Activated CD8-positive, alpha-beta T cell treated with anti-CD3 and anti-CD28 coated beads for 36 hours (primary cell): ENCODE results near the gene DGKZ. TPM values are rescaled to one million over a fixed set of nuclear protein-coding genes. Genes with fewer than 3 reads are reported as not detected.
A peak's percentile ranks its signal among the peaks of the same experiment; 100 is the strongest.

Experiments used
- ATAC-seq: fragments of 200-7000 bp; cut with Tn5 transposase; one replicate; pipeline ENCODE4 v1.10.0; 2021; ENCODE audit warnings: mild to moderate bottlenecking, moderate library complexity
- CTCF ChIA-PET: fragments of 350-600 bp; sonication (Branson Sonifier 250); formaldehyde crosslinking; loops from one replicate; lab custom pipeline; 2021; ENCODE audit warnings: antibody characterized with exemption; lab: Charles Lee
- POLR2A ChIA-PET: fragments of 350-600 bp; sonication (Branson Sonifier 250); formaldehyde crosslinking; loops from one replicate; lab custom pipeline; 2021; ENCODE audit warnings: antibody characterized with exemption; lab: Charles Lee
- DNase-seq: peaks from one replicate; pipeline ENCODE4 v3.0.0-alpha.2; 2020
- H3K27ac Mint-ChIP-seq: one replicate; pipeline ENCODE4 v1.8.0; 2021; ENCODE audit warnings: mild to moderate bottlenecking, mixed read lengths
- H3K27me3 Mint-ChIP-seq: one replicate; pipeline ENCODE4 v1.8.0; 2021; ENCODE audit warnings: mixed read lengths
- H3K36me3 Mint-ChIP-seq: one replicate; pipeline ENCODE4 v1.8.0; 2021; ENCODE audit warnings: low read depth, mixed read lengths
- H3K4me1 Mint-ChIP-seq: one replicate; pipeline ENCODE4 v1.8.0; 2021; ENCODE audit warnings: low read depth, mixed read lengths
- H3K4me3 Mint-ChIP-seq: one replicate; pipeline ENCODE4 v1.8.0; 2021; ENCODE audit warnings: mild to moderate bottlenecking, moderate library complexity, mixed read lengths
- H3K9me3 Mint-ChIP-seq: one replicate; pipeline ENCODE4 v1.8.0; 2021; ENCODE audit warnings: mixed read lengths
- intact Hi-C: fragments of 100-400 bp; cut with micrococcal nuclease; formaldehyde crosslinking; loops from one replicate; pipeline ENCODE4 v1.10.0; 2022
- total RNA-seq, 2 experiments: library from RNA; stranded (reverse); gene quantifications; one replicate each; pipeline ENCODE4 v1.2.3, GENCODE V29; 2021
- TF ChIP-seq, protein P1 (sequence below): fragments of 200-600 bp; IDR thresholded peaks from one replicate; pipeline ENCODE4 v1.8.0; 2022; ENCODE audit warnings: antibody characterized with exemption, mild to moderate bottlenecking

Gene DGKZ
- total RNA-seq, 2 experiments from 2014 or later: 94.4 to 94.9 TPM

DNA sequence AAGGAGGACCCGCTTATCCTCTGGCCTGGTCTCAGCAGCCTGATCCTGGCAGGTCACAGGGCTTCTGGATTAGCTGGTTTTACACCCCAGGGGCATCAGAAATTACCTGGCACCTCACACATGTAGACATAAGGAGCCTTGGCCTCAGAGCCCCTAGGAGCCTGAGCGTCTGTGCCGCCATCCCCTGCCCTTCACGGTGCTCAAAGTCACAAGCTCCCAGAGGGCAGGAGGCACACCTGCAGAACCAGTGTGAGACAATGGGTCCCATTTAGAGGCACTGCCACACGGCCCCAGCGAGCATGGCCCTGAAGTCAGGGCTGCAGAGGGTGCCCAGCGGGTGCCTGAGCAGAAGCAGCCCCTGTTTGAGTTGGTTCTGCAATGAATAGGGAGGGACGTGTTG is 3.9 kb downstream of the DGKZ start:
- TF ChIP-seq, protein P1, sequence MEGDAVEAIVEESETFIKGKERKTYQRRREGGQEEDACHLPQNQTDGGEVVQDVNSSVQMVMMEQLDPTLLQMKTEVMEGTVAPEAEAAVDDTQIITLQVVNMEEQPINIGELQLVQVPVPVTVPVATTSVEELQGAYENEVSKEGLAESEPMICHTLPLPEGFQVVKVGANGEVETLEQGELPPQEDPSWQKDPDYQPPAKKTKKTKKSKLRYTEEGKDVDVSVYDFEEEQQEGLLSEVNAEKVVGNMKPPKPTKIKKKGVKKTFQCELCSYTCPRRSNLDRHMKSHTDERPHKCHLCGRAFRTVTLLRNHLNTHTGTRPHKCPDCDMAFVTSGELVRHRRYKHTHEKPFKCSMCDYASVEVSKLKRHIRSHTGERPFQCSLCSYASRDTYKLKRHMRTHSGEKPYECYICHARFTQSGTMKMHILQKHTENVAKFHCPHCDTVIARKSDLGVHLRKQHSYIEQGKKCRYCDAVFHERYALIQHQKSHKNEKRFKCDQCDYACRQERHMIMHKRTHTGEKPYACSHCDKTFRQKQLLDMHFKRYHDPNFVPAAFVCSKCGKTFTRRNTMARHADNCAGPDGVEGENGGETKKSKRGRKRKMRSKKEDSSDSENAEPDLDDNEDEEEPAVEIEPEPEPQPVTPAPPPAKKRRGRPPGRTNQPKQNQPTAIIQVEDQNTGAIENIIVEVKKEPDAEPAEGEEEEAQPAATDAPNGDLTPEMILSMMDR: no peak
- H3K4me1 Mint-ChIP-seq: peaks cover 75% of the 10 kb centered on the region
- peak overlapping the region; percentile 89 for H3K27ac Mint-ChIP-seq
- ChIA-PET CTCF (interaction anchor here (0.9 to 20.2 kb wide), 11 partner anchors 12 to 235 kb away, joined by 3 to 480 read pairs (median 17); partner anchors contain the start of gene CHRM4), POLR2A (interaction anchor here (0.8 to 8.2 kb wide), 5 partner anchors 13 to 1192 kb away, joined by 3 to 135 read pairs (median 3); partner anchors contain the start of gene CHRM4)
- no peak for DNase-seq
- peaks cover 12% of the 10 kb centered on the region for H3K36me3 Mint-ChIP-seq
- H3K27me3 Mint-ChIP-seq: no peaks in the 10 kb centered on the region
- intact Hi-C loops: no loop called here
- peak overlapping the region; percentile 78 for H3K4me3 Mint-ChIP-seq
- no peaks in the 10 kb centered on the region for H3K9me3 Mint-ChIP-seq
- ATAC-seq: no peak

- TF ChIP-seq, protein P1: no peak
- H3K4me3 Mint-ChIP-seq: peak overlapping the region; percentile 78
- peaks cover 16% of the 10 kb centered on the region for H3K36me3 Mint-ChIP-seq
- peak overlapping the region; percentile 89 for H3K27ac Mint-ChIP-seq
- DNase-seq (no peak), ATAC-seq (no peak)
- H3K4me1 Mint-ChIP-seq: peaks cover 75% of the 10 kb centered on the region
- ChIA-PET POLR2A (interaction anchor here (0.9 to 8.2 kb wide), 4 partner anchors 13 to 1192 kb away, joined by 3 to 135 read pairs (median 4); partner anchors contain the start of gene CHRM4), CTCF (interaction anchor here (0.8 to 20.2 kb wide), 18 partner anchors 8 to 426 kb away, joined by 3 to 480 read pairs (median 6); partner anchors contain the start of genes ATG13, CHRM4 and HARBI1)
- intact Hi-C loops: loop anchor here (2.0 kb wide), 1 partner anchor 17 kb away; no protein-coding TSS in a partner anchor
- H3K9me3 Mint-ChIP-seq: no peaks in the 10 kb centered on the region
- no peaks in the 10 kb centered on the region for H3K27me3 Mint-ChIP-seq
Measured at GRCh38 chr11:46351606-46352005, 4.3 kb downstream of the DGKZ start.

DNA sequence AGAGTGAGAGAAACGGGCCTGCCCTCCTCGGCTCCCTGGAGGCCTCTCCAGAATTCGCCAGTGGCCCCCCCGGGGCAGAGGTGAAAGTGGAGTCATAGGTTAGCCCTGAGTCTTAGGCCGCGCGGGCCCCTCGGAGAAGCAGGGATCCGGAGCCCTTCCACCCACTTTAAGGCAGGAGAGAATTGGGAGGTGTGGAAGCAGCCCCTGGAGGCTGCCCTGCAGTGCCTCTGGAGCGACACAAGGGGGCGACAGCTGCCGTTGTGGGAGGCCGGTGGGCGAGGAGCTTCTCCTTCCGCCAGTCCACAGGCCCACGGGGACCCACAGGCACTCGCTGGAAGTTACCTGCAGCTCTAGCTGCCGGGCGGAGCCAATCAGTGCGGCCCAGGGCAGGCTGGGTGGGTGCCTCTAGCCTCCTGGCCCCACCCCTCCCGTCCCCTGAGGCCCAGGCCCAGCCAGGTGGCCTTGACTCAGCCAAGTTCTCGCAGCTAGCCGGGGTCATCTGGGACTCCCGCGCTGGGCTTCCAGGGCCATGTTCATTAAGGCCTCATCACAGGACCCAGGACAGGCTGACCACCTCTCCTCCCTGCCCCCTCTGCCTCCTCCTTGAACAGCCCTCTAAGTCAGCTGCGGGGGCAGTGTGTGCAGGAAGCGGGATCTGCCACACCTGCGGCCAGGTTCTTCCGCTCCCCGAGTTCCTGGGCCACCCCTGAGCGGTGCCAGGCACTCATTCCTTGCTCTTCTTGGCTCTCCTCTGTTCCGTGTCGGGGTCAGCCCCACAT is 5.0 kb downstream of the DGKZ start:
- Mint-ChIP-seq H3K9me3 (no peaks in the 10 kb centered on the region), H3K27me3 (no peaks in the 10 kb centered on the region), H3K36me3 (peaks cover 18% of the 10 kb centered on the region), H3K4me3 (peak overlapping the region; percentile 78), H3K4me1 (peaks cover 76% of the 10 kb centered on the region), H3K27ac (peak overlapping the region; percentile 89)
- ChIA-PET POLR2A (interaction anchor here (0.9 to 8.2 kb wide), 4 partner anchors 12 to 1191 kb away, joined by 3 to 135 read pairs (median 4); partner anchors contain the start of gene AMBRA1), CTCF (interaction anchor here (0.7 to 20.2 kb wide), 24 partner anchors 9 to 427 kb away, joined by 3 to 480 read pairs (median 4); partner anchors contain the start of genes ATG13, CHRM4 and HARBI1)
- ATAC-seq: peak; percentile 63
- DNase-seq: peak; percentile 86
- intact Hi-C loops: loop anchor here (2.0 kb wide), 1 partner anchor 17 kb away; no protein-coding TSS in a partner anchor
- TF ChIP-seq, protein P1: peak; percentile 100

DNA sequence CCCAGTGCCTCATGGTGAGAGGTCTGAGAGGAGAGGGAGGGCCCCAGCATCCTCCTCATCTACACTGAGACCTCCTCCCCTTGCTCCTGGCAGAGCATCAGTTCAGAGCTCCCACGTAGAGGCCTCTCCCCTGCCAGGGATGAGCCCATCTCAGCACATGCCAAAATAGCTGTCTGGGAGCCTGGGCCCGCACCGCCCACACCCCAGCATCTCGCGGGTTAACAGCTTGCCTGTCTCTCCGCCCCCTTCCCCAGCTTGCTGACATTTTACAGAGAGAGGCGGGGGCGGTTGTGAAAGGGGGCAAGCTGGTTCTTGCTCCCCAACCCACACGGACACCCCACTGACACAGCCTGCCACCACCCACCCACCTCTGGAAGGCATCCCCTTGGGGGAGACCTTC is 6.4 kb downstream of the DGKZ start:
- peak overlapping the region; percentile 89 for H3K27ac Mint-ChIP-seq
- peaks cover 84% of the 10 kb centered on the region for H3K4me1 Mint-ChIP-seq
- TF ChIP-seq, protein P1: no peak
- ATAC-seq: peak; percentile 52
- intact Hi-C loops: loop anchor here (2.0 kb wide), 1 partner anchor 15 kb away; no protein-coding TSS in a partner anchor
- peak; percentile 92 for DNase-seq
- no peaks in the 10 kb centered on the region for H3K9me3 Mint-ChIP-seq
- H3K36me3 Mint-ChIP-seq: peaks cover 16% of the 10 kb centered on the region
- POLR2A ChIA-PET: interaction anchor here (0.8 to 8.2 kb wide), 3 partner anchors 11 to 43 kb away, joined by 3 to 135 read pairs (median 4); no protein-coding TSS in a partner anchor
- H3K27me3 Mint-ChIP-seq: no peaks in the 10 kb centered on the region
- H3K4me3 Mint-ChIP-seq: peak overlapping the region; percentile 78
- CTCF ChIA-PET: interaction anchor here (0.8 to 20.2 kb wide), 7 partner anchors 11 to 114 kb away, joined by 3 to 480 read pairs (median 4); partner anchors contain the start of gene CHRM4
